Measurements from ENCODE around the gene AMIGO3. TPM values are rescaled to one million over a fixed set of nuclear protein-coding genes. Genes with fewer than 3 reads are reported as not detected.

Gene AMIGO3
- total and polyA plus RNA-seq, 2 experiments from 2014 or later, result 2.9 to 10.4 TPM

- no peak for ATAC-seq
These were observed 2.1 kb upstream of the AMIGO3 start for GRCh38 chr3:49721596-49721895.

GRCh38 chr3:49720855-49721595 is 1.5 kb upstream of the AMIGO3 start:
- H3K36me3 ChIP-seq (ENCODE audit: insufficient read depth), result peaks cover 5% of the 10 kb centered on the region; the same call in 1 of the 2 replicates
- no peak overlapping the region for H3K27ac Mint-ChIP-seq
- no peak overlapping the region for H2AFZ ChIP-seq
- peaks cover 21% of the 10 kb centered on the region for H3K36me3 Mint-ChIP-seq (ENCODE audit: low read depth)
- no peak overlapping the region for H3K4me2 ChIP-seq
- no peak overlapping the region for H3K4me3 Mint-ChIP-seq
- peaks cover 20% of the 10 kb centered on the region for H3F3A ChIP-seq (replicated peaks; ENCODE audit: low read depth)
- H3K4me1 ChIP-seq (ENCODE audit: insufficient read depth), result no peaks in the 10 kb centered on the region; the same call in 1 of the 2 replicates
- H3K9me2 ChIP-seq (ENCODE audit: insufficient read depth), result no peaks in the 10 kb centered on the region
- peaks cover 7% of the 10 kb centered on the region; the same call in 1 of the 2 replicates for H4K20me1 ChIP-seq (replicated peaks; ENCODE audit: insufficient read depth)
- no peak overlapping the region for H3K4me3 ChIP-seq
- no peak overlapping the region for H3K27ac ChIP-seq (ENCODE audit: low read depth)
- ATAC-seq (no peak), DNase-seq (ENCODE audit: low spot score) (no peak)
- peaks cover 6% of the 10 kb centered on the region; the same call in 1 of the 3 replicates for H3K9me3 Mint-ChIP-seq
- peaks cover 21% of the 10 kb centered on the region for H3K4me1 Mint-ChIP-seq
- H3K79me2 ChIP-seq (replicated peaks; ENCODE audit: insufficient read depth), result no peaks in the 10 kb centered on the region; the same call in 1 of the 2 replicates
- TF ChIP-seq STAT1 (IDR thresholded peaks at IDR 0.05; ENCODE audit: unreplicated experiment) (no peak), JUNB (IDR thresholded peaks at IDR 0.05; ENCODE audit: unreplicated experiment) (no peak), REST (IDR thresholded peaks at IDR 0.05; ENCODE audit: unreplicated experiment) (no peak), EZH2 (IDR thresholded peaks at IDR 0.05; ENCODE audit: low read depth, unreplicated experiment) (no peak), EZH2phosphoT487 (IDR thresholded peaks at IDR 0.05; ENCODE audit: unreplicated experiment) (no peak), NANOG (IDR thresholded peaks at IDR 0.05; ENCODE audit: borderline replicate concordance) (no peak), POLR2AphosphoS5 (IDR thresholded peaks at IDR 0.05; ENCODE audit: low read depth) (0 out of 2 replicates have a peak, but pooled peaks have one; percentile 14), ZNF331 (CRISPR knock-in tag; IDR thresholded peaks at IDR 0.05; ENCODE audit: low read depth) (no peak)
- H3K27me3 Mint-ChIP-seq (ENCODE audit: insufficient read depth, low read depth, poor library complexity), result peaks cover 42% of the 10 kb centered on the region
- no peaks in the 10 kb centered on the region for H3K27me3 ChIP-seq (ENCODE audit: insufficient read depth)

More at GRCh38 chr3:49721596-49721895, 2.1 kb upstream of the AMIGO3 start:
- no peak overlapping the region for H2AFZ ChIP-seq
- H4K20me1 ChIP-seq (replicated peaks; ENCODE audit: insufficient read depth), result peaks cover 7% of the 10 kb centered on the region; the same call in 1 of the 2 replicates
- TF ChIP-seq ZNF331 (CRISPR knock-in tag; IDR thresholded peaks at IDR 0.05; ENCODE audit: low read depth) (no peak), POLR2AphosphoS5 (IDR thresholded peaks at IDR 0.05; ENCODE audit: low read depth) (0 out of 2 replicates have a peak, but pooled peaks have one; percentile 0)
- no peaks in the 10 kb centered on the region; the same call in 1 of the 2 replicates for H3K79me2 ChIP-seq (replicated peaks; ENCODE audit: insufficient read depth)
- no peaks in the 10 kb centered on the region for H3K9me2 ChIP-seq (ENCODE audit: insufficient read depth)
- no peaks in the 10 kb centered on the region; the same call in 1 of the 2 replicates for H3K4me1 ChIP-seq (ENCODE audit: insufficient read depth)
- Mint-ChIP-seq H3K27ac (no peak overlapping the region), H3K4me1 (peaks cover 21% of the 10 kb centered on the region), H3K4me3 (no peak overlapping the region), H3K27me3 (ENCODE audit: insufficient read depth, low read depth, poor library complexity) (peaks cover 42% of the 10 kb centered on the region), H3K36me3 (ENCODE audit: low read depth) (peaks cover 21% of the 10 kb centered on the region), H3K9me3 (peaks cover 6% of the 10 kb centered on the region; the same call in 1 of the 3 replicates)
- no peak overlapping the region for H3K4me2 ChIP-seq
- no peak overlapping the region for H3K4me3 ChIP-seq
- DNase-seq (ENCODE audit: low spot score), result no peak
- H3K27ac ChIP-seq (ENCODE audit: low read depth), result no peak overlapping the region
- H3K36me3 ChIP-seq (ENCODE audit: insufficient read depth), result peaks cover 5% of the 10 kb centered on the region; the same call in 1 of the 2 replicates
- H3F3A ChIP-seq (replicated peaks; ENCODE audit: low read depth), result peaks cover 20% of the 10 kb centered on the region
- no peaks in the 10 kb centered on the region for H3K27me3 ChIP-seq (ENCODE audit: insufficient read depth)
